Measurements from ENCODE around the gene KRT37.
"Not testable (repeated sequence)": the region's sequence is repeated elsewhere in the genome, so short reads cannot be mapped to it uniquely, and the experiment has no call there.

KRT37 gene

GRCh38 chr17:41434005-41434404, 9.6 kb upstream of the KRT37 start:
- no peak for DNase-seq

- DNase-seq: no peak
These were observed 9.2 kb upstream of the KRT37 start for GRCh38 chr17:41433586-41433985.

GRCh38 chr17:41430376-41430775, 6.0 kb upstream of the KRT37 start:
- not testable (repeated sequence) for DNase-seq

- DNase-seq: no peak
These were observed 5.3 kb upstream of the KRT37 start for GRCh38 chr17:41429667-41430066.

- no peak for DNase-seq
These were observed 4.4 kb upstream of the KRT37 start for GRCh38 chr17:41428591-41429291.

GRCh38 chr17:41422586-41422985, 1.8 kb downstream of the KRT37 start:
- not testable (repeated sequence) for DNase-seq

- DNase-seq: no peak
These were observed 2.8 kb downstream of the KRT37 start for GRCh38 chr17:41421617-41422016.

- DNase-seq: no peak
These were observed 3.3 kb downstream of the KRT37 start for GRCh38 chr17:41421116-41421515.

- no peak for DNase-seq
These were observed 4.3 kb downstream of the KRT37 start for GRCh38 chr17:41420134-41420533.

- no peak for DNase-seq
These were observed 4.7 kb downstream of the KRT37 start for GRCh38 chr17:41419716-41420115.

GRCh38 chr17:41418116-41418860, 6.1 kb downstream of the KRT37 start:
- DNase-seq: no peak

- DNase-seq: no peak
These were observed 6.8 kb downstream of the KRT37 start for GRCh38 chr17:41417576-41418015.

- no peak for DNase-seq
These were observed 7.3 kb downstream of the KRT37 start for GRCh38 chr17:41417127-41417526.

GRCh38 chr17:41416479-41416878, 7.9 kb downstream of the KRT37 start:
- no peak for DNase-seq

GRCh38 chr17:41415833-41416335, 8.5 kb downstream of the KRT37 start:
- no peak for DNase-seq

- no peak for DNase-seq
These were observed 9.0 kb downstream of the KRT37 start for GRCh38 chr17:41415411-41415810.

GRCh38 chr17:41413982-41414381, 10.4 kb downstream of the KRT37 start:
- DNase-seq: no peak

- no peak for DNase-seq
These were observed 10.9 kb downstream of the KRT37 start for GRCh38 chr17:41413353-41413957.

- no peak for DNase-seq
These were observed 13.1 kb downstream of the KRT37 start for GRCh38 chr17:41411072-41411840.

- DNase-seq: no peak
These were observed 17.2 kb downstream of the KRT37 start for GRCh38 chr17:41407226-41407625.

- no peak for DNase-seq
These were observed 18.2 kb downstream of the KRT37 start for GRCh38 chr17:41406205-41406604.

GRCh38 chr17:41404024-41404671, 20.2 kb downstream of the KRT37 start:
- DNase-seq: no peak
